Rectal smooth muscle tissue (tissue), 1 donor: ENCODE results near the gene MPPE1.
"Not testable (repeated sequence)": the region's sequence is repeated elsewhere in the genome, so short reads cannot be mapped to it uniquely, and the experiment has no call there.

ENCODE experiments used
- H3K27ac ChIP-seq: one replicate; pipeline ENCODE4 v1.7.0; 2013; ENCODE audit warnings: low read depth, low read length, inconsistent platforms
- H3K27me3 ChIP-seq: one replicate; pipeline ENCODE4 v1.7.0; 2013; ENCODE audit warnings: low read length; ENCODE audit not compliant: control insufficient read depth, insufficient read depth
- H3K36me3 ChIP-seq: one replicate; pipeline ENCODE4 v1.7.0; 2013; ENCODE audit warnings: low read length; ENCODE audit not compliant: control insufficient read depth, insufficient read depth
- H3K4me1 ChIP-seq: one replicate; pipeline ENCODE4 v1.7.0; 2013; ENCODE audit warnings: low read length; ENCODE audit not compliant: control insufficient read depth, insufficient read depth
- H3K4me3 ChIP-seq: one replicate; pipeline ENCODE4 v1.7.0; 2013; ENCODE audit warnings: low read length
- H3K9ac ChIP-seq: one replicate; pipeline ENCODE4 v1.7.0; 2013; ENCODE audit warnings: low read length

The MPPE1 gene

DNA sequence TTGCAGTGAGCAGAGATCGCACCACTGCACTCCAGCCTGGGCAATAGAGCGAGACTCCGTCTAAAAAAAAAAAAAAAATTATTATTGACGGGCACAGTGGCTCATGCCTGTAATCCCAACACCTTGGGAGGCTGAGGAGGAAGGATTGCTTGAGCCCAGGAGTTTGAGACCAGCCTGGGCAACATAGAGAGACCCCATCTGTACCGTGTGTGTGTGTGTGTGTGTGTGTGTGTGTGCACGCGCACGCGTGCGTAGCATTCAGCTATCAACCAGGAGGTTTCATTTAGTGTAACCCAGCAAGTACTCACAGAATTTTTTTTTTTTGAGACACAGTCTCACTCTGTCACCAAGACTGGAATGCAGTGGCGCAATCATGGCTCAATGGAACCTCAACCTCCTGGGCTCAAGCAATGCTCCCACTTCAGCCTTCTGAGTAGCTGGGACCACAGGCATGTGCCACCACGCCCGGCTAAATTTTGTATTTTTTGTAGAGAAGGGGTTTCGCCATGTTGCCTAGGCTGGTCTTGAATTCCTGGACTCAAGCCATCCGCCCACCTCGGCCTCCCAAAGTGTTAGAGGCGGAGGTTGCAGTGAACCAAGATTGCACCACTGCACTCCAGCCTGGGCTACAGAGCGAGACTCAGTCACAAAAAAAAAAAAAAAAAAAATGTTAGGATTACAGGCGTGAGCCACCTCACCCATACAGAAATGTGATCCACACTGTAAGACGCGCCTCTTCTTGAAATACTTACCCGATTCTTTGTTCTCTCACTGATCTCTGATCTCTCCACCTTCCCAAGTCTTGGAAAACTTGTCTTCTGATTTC, 37.9 kb upstream of the MPPE1 start:
- H3K36me3 ChIP-seq, H3K4me3 ChIP-seq, H3K4me1 ChIP-seq, H3K27me3 ChIP-seq, H3K9ac ChIP-seq: not testable (repeated sequence)
- peak overlapping the region; percentile 91 for H3K27ac ChIP-seq

- Histone ChIP-seq H3K4me3 (no peak overlapping the region), H3K27ac (no peak overlapping the region), H3K4me1 (peaks cover 3% of the 10 kb centered on the region), H3K36me3 (no peaks in the 10 kb centered on the region), H3K27me3 (no peaks in the 10 kb centered on the region), H3K9ac (no peak overlapping the region)
Measured at GRCh38 chr18:11944786-11945185, 36.7 kb upstream of the MPPE1 start.

DNA sequence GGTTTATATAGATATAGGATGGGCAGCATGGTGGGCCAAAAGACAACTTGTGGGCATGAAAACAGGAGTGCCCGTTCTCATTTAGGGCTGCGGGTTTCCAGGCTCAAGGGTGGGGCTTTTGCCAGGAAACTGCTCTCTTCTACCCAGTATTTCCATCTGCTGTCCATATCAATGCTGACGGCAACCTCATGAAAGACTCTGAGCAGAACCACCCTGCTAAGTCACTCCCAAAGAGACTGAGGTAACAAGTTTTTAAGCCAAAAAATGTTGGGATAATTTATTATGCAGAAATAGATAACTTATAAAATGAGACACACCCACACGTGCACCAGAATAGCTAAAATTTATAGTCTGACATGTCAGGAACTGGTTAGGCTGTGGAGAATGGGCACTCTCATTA, 36.1 kb upstream of the MPPE1 start:
- H3K36me3 ChIP-seq: no peaks in the 10 kb centered on the region
- no peaks in the 10 kb centered on the region for H3K27me3 ChIP-seq
- no peak overlapping the region for H3K9ac ChIP-seq
- no peak overlapping the region for H3K4me3 ChIP-seq
- no peak overlapping the region for H3K27ac ChIP-seq
- H3K4me1 ChIP-seq: peaks cover 3% of the 10 kb centered on the region

- Histone ChIP-seq H3K27ac (no peak overlapping the region), H3K36me3 (no peaks in the 10 kb centered on the region), H3K4me1 (peaks cover 3% of the 10 kb centered on the region), H3K4me3 (no peak overlapping the region), H3K9ac (no peak overlapping the region), H3K27me3 (no peaks in the 10 kb centered on the region)
Measured at GRCh38 chr18:11943551-11943950, 35.4 kb upstream of the MPPE1 start.

- H3K27me3 ChIP-seq: no peaks in the 10 kb centered on the region
- H3K4me1 ChIP-seq: no peaks in the 10 kb centered on the region
- no peaks in the 10 kb centered on the region for H3K36me3 ChIP-seq
- no peak overlapping the region for H3K9ac ChIP-seq
- no peak overlapping the region for H3K4me3 ChIP-seq
- no peak overlapping the region for H3K27ac ChIP-seq
Measured at GRCh38 chr18:11940956-11941355, 32.8 kb upstream of the MPPE1 start.

GRCh38 chr18:11937874-11938478, 29.9 kb upstream of the MPPE1 start:
- Histone ChIP-seq H3K4me1 (no peaks in the 10 kb centered on the region), H3K36me3 (no peaks in the 10 kb centered on the region), H3K9ac (no peak overlapping the region), H3K4me3 (no peak overlapping the region), H3K27me3 (no peaks in the 10 kb centered on the region), H3K27ac (no peak overlapping the region)

GRCh38 chr18:11932393-11932792, 24.3 kb upstream of the MPPE1 start:
- Histone ChIP-seq H3K9ac (no peak overlapping the region), H3K4me1 (no peaks in the 10 kb centered on the region), H3K27ac (no peak overlapping the region), H3K36me3 (no peaks in the 10 kb centered on the region), H3K4me3 (no peak overlapping the region), H3K27me3 (no peaks in the 10 kb centered on the region)

- H3K27me3 ChIP-seq: no peaks in the 10 kb centered on the region
- no peak overlapping the region for H3K9ac ChIP-seq
- H3K27ac ChIP-seq: no peak overlapping the region
- no peaks in the 10 kb centered on the region for H3K4me1 ChIP-seq
- H3K36me3 ChIP-seq: no peaks in the 10 kb centered on the region
- H3K4me3 ChIP-seq: no peak overlapping the region
Measured at GRCh38 chr18:11927497-11927896, 19.4 kb upstream of the MPPE1 start.

- no peak overlapping the region for H3K27ac ChIP-seq
- H3K36me3 ChIP-seq: no peaks in the 10 kb centered on the region
- H3K4me1 ChIP-seq: no peaks in the 10 kb centered on the region
- H3K4me3 ChIP-seq: no peak overlapping the region
- H3K9ac ChIP-seq: no peak overlapping the region
- no peaks in the 10 kb centered on the region for H3K27me3 ChIP-seq
Measured at GRCh38 chr18:11925800-11926481, 17.8 kb upstream of the MPPE1 start.

DNA sequence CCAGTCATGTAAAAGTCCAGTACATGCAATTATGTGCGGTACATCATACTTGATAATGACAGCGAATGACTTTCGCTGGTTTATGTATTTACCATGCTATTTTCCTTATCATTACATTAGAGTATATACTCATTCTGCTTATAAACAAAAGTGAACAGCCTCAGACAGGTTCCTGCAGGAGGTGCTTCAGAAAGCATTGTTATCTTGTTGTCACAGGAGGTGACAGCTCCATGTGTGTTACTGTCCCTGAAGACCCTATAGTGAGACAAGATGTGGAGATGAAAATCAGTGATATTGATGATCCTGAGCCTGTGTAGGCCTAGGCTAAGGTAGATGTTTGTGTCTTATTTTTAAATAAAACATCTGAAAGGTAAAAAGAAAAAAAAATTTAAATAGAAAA, 15.3 kb upstream of the MPPE1 start:
- no peak overlapping the region for H3K27ac ChIP-seq
- H3K4me3 ChIP-seq: no peak overlapping the region
- H3K36me3 ChIP-seq: no peaks in the 10 kb centered on the region
- H3K9ac ChIP-seq: no peak overlapping the region
- no peaks in the 10 kb centered on the region for H3K4me1 ChIP-seq
- H3K27me3 ChIP-seq: no peaks in the 10 kb centered on the region

GRCh38 chr18:11919522-11919921, 11.4 kb upstream of the MPPE1 start:
- not testable (repeated sequence) for H3K9ac ChIP-seq, H3K4me1 ChIP-seq, H3K4me3 ChIP-seq, H3K27ac ChIP-seq, H3K36me3 ChIP-seq, H3K27me3 ChIP-seq

DNA sequence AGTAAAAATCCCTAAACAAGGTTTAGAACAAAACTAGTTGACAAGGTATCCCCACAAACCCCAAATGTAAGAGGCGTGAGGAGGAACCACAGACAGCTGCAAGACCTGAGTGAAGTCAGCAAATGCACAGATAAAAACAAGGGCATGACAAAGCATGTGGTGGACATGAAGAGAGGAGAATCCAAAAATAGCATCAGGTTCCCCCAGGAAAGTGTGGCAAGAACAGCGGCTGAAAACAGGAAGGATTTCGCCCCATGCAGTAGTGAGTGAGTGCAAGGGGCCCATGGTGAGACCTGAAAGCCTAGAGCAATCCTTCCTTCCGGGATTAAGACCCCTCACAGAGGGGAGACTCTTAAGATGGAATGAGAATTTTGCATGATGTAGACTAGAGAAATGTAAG, 8.8 kb upstream of the MPPE1 start:
- not testable (repeated sequence) for H3K9ac ChIP-seq, H3K27ac ChIP-seq, H3K36me3 ChIP-seq, H3K27me3 ChIP-seq, H3K4me3 ChIP-seq, H3K4me1 ChIP-seq
